CD4-positive, alpha-beta memory T cell (primary cell): Measurements from ENCODE around the gene NPAT. TPM values are rescaled to one million over a fixed set of nuclear protein-coding genes. Genes with fewer than 3 reads are reported as not detected.
A peak's percentile ranks its signal among the peaks of the same experiment; 100 is the strongest.
"Not testable (repeated sequence)": the region's sequence is repeated elsewhere in the genome, so short reads cannot be mapped to it uniquely, and the experiment has no call there.

Experiments used
- CTCF ChIA-PET: fragments of 350-600 bp; sonication (Branson Sonifier 250); formaldehyde crosslinking; loops from one replicate; lab custom pipeline; 2021; ENCODE audit warnings: inconsistent platforms; ENCODE audit not compliant: partially characterized antibody; lab: Charles Lee
- POLR2A ChIA-PET: fragments of 350-600 bp; sonication (Branson Sonifier 250); formaldehyde crosslinking; loops from one replicate; lab custom pipeline; 2021; ENCODE audit not compliant: partially characterized antibody; lab: Charles Lee
- DNase-seq, 5 donors: peaks; one replicate each; pipeline versions ENCODE4 v3.0.0 to v3.0.0-alpha.2; 2020 to 2022; ENCODE audit warnings: mixed read lengths in 1 of 5
- H3K27ac ChIP-seq: one replicate; pipeline ENCODE4 v1.7.0; 2013; ENCODE audit warnings: low read depth, low read length
- H3K27me3 ChIP-seq: 2 replicates; pipeline ENCODE4 v1.7.0; 2013; ENCODE audit warnings: mild to moderate bottlenecking, low read length, moderate library complexity; ENCODE audit not compliant: insufficient read depth
- H3K36me3 ChIP-seq: 2 replicates; pipeline ENCODE4 v1.7.0; 2013; ENCODE audit warnings: mild to moderate bottlenecking, low read length, moderate library complexity; ENCODE audit not compliant: insufficient read depth
- H3K4me1 ChIP-seq: 2 replicates; pipeline ENCODE4 v1.7.0; 2013; ENCODE audit warnings: mild to moderate bottlenecking, low read length, moderate library complexity; ENCODE audit not compliant: insufficient read depth
- H3K4me3 ChIP-seq, 2 donors: one replicate each; pipeline ENCODE4 v1.7.0; 2013; ENCODE audit warnings: low read length in 2 of 2, mild to moderate bottlenecking in 1 of 2
- H3K9me3 ChIP-seq, 2 donors: one replicate each; pipeline ENCODE4 v1.7.0; 2013; ENCODE audit warnings: low read length in 2 of 2, control low read depth in 1 of 2; ENCODE audit not compliant: control insufficient read depth in 1 of 2
- H3K27ac Mint-ChIP-seq, 7 donors: one replicate each; pipeline ENCODE4 v1.8.0; 2020 to 2021; ENCODE audit warnings: mixed read lengths in 7 of 7, mild to moderate bottlenecking in 6 of 7, inconsistent platforms in 3 of 7, moderate library complexity in 3 of 7
- H3K27me3 Mint-ChIP-seq, 2 donors: one replicate each; pipeline ENCODE4 v1.8.0; 2020 to 2021; ENCODE audit warnings: mixed read lengths in 2 of 2
- H3K36me3 Mint-ChIP-seq, 2 donors: one replicate each; pipeline ENCODE4 v1.8.0; 2020 to 2021; ENCODE audit warnings: mixed read lengths in 2 of 2, inconsistent platforms in 1 of 2, mild to moderate bottlenecking in 1 of 2
- H3K4me1 Mint-ChIP-seq, 4 donors: one replicate each; pipeline ENCODE4 v1.8.0; 2020 to 2021; ENCODE audit warnings: mixed read lengths in 4 of 4, mild to moderate bottlenecking in 1 of 4
- H3K4me3 Mint-ChIP-seq, 8 donors: one replicate each; pipeline ENCODE4 v1.8.0; 2020 to 2021; ENCODE audit warnings: mixed read lengths in 8 of 8, mild to moderate bottlenecking in 7 of 8, moderate library complexity in 6 of 8, inconsistent platforms in 3 of 8
- H3K9me3 Mint-ChIP-seq, 8 donors: one replicate each; pipeline ENCODE4 v1.8.0; 2020 to 2021; ENCODE audit warnings: mixed read lengths in 8 of 8, mild to moderate bottlenecking in 5 of 8, inconsistent platforms in 3 of 8, moderate library complexity in 1 of 8
- intact Hi-C: fragments of 100-400 bp; cut with micrococcal nuclease; formaldehyde crosslinking; loops from one replicate; pipeline ENCODE4 v1.15.1; 2023
- polyA plus RNA-seq, 2 donors: library from polyadenylated mRNA; unstranded; fragments of 300-500 nt; fragmentation: Illumina TruSeq; gene quantifications; one replicate each; pipeline ENCODE4 v1.2.3, GENCODE V29; 2021
- total RNA-seq, 2 experiments: library from RNA; stranded (reverse); gene quantifications; one replicate each; pipeline ENCODE4 v1.2.3, GENCODE V29; 2021

The NPAT gene
- total and polyA plus RNA-seq, 4 experiments from 2014 or later: 24.8 to 71.3 (median 50.8) TPM

GRCh38 chr11:108177570-108177969 is 44.9 kb downstream of the NPAT start:
- ChIA-PET POLR2A (no interaction called here), CTCF (no interaction called here)
- H3K36me3 ChIP-seq: peaks cover 16% of the 10 kb centered on the region
- no peak for DNase-seq
- no peaks in the 10 kb centered on the region for H3K27me3 Mint-ChIP-seq
- peaks cover 8 to 22% (median 10%) of the 10 kb centered on the region in 4 donors for H3K4me1 Mint-ChIP-seq
- H3K27ac Mint-ChIP-seq: peak overlapping the region in 2 of 7 donors; percentile 8 to 26
- H3K27ac ChIP-seq: no peak overlapping the region
- H3K27me3 ChIP-seq: no peaks in the 10 kb centered on the region
- H3K4me1 ChIP-seq: no peaks in the 10 kb centered on the region
- no peak overlapping the region for H3K4me3 ChIP-seq
- no peaks in the 10 kb centered on the region for H3K9me3 Mint-ChIP-seq
- no peak overlapping the region for H3K4me3 Mint-ChIP-seq
- H3K36me3 Mint-ChIP-seq: peaks cover 53 to 77% of the 10 kb centered on the region in 2 donors
- intact Hi-C loops: no loop called here
- no peaks in the 10 kb centered on the region for H3K9me3 ChIP-seq

GRCh38 chr11:108170184-108170583 is 52.3 kb downstream of the NPAT start:
- peaks cover 35% of the 10 kb centered on the region for H3K36me3 ChIP-seq
- H3K36me3 Mint-ChIP-seq: peaks cover 53 to 82% of the 10 kb centered on the region in 2 donors
- peak overlapping the region; percentile 0 for H3K27ac ChIP-seq
- peak overlapping the region; percentile 15 to 90 (median 75) for H3K27ac Mint-ChIP-seq
- H3K27me3 ChIP-seq: no peaks in the 10 kb centered on the region
- H3K4me1 ChIP-seq: peaks cover 14% of the 10 kb centered on the region
- POLR2A ChIA-PET: interaction anchor here (1.2 kb wide), 1 partner anchor 30 kb away, joined by 3 read pairs; no protein-coding TSS in a partner anchor
- H3K9me3 Mint-ChIP-seq: peaks cover 0 to 2% (median 0%) of the 10 kb centered on the region in 8 donors
- H3K27me3 Mint-ChIP-seq: no peaks in the 10 kb centered on the region
- H3K9me3 ChIP-seq: no peaks in the 10 kb centered on the region
- intact Hi-C loops: no loop called here
- CTCF ChIA-PET: no interaction called here
- DNase-seq: no peak
- H3K4me3 ChIP-seq: no peak overlapping the region
- H3K4me1 Mint-ChIP-seq: peaks cover 11 to 42% (median 30%) of the 10 kb centered on the region in 4 donors
- H3K4me3 Mint-ChIP-seq: peak overlapping the region; percentile 7 to 86 (median 50)

DNA sequence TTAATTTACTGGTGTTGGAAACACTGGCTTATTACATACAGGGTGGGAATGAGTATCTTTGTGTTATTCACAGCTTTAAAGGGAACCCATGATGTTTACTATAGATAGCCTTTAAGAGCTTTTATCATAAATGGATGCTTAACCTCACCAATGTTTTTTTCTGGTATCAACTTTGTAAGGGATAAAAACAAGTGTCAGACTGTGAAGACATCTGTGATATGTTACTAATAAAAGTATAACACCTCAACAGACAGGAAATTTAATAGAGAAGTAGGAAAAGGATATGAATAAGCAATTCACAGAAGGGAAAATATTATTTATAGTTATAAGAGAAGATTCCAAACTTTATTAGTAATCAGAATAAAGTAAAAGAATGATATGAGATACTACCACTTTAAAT is 54.8 kb downstream of the NPAT start:
- peaks cover 11 to 41% (median 26%) of the 10 kb centered on the region in 4 donors for H3K4me1 Mint-ChIP-seq
- ChIA-PET CTCF (no interaction called here), POLR2A (no interaction called here)
- intact Hi-C loops: no loop called here
- peaks cover 0 to 2% (median 0%) of the 10 kb centered on the region in 8 donors for H3K9me3 Mint-ChIP-seq
- peak overlapping the region in 5 of 7 donors; percentile 21 to 75 (median 58) for H3K27ac Mint-ChIP-seq
- no peaks in the 10 kb centered on the region for H3K27me3 Mint-ChIP-seq
- Histone ChIP-seq H3K4me3 (no peak overlapping the region), H3K27ac (no peak overlapping the region), H3K4me1 (peaks cover 14% of the 10 kb centered on the region), H3K36me3 (peaks cover 48% of the 10 kb centered on the region), H3K27me3 (no peaks in the 10 kb centered on the region), H3K9me3 (no peaks in the 10 kb centered on the region)
- H3K36me3 Mint-ChIP-seq: peaks cover 46 to 61% of the 10 kb centered on the region in 2 donors
- no peak for DNase-seq
- no peak overlapping the region for H3K4me3 Mint-ChIP-seq

DNA sequence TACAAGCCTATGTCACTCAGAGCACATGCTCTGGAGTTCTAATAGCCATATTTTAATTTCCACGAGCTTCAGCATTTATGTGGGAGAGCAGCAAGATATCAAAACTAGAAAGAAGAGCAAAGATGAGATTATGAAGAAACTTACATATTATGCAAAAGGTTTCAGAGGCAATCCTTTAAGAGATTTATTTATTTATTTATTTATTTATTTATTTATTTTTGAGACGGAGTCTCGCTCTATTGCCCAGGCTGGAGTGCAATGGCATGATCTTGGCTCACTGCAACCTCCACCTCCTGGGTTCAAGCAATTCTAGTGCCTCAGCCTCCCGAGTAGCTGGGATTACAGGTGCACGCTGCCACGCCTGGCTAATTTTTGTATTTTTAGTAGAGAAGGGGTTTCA is 59.6 kb downstream of the NPAT start:
- H3K4me1 Mint-ChIP-seq: peaks cover 8 to 14% (median 12%) of the 10 kb centered on the region in 4 donors
- DNase-seq, H3K4me1 ChIP-seq, intact Hi-C loops, H3K27me3 ChIP-seq, POLR2A ChIA-PET, CTCF ChIA-PET, H3K27ac ChIP-seq, H3K27ac Mint-ChIP-seq, H3K4me3 Mint-ChIP-seq, H3K4me3 ChIP-seq, H3K9me3 Mint-ChIP-seq, H3K27me3 Mint-ChIP-seq, H3K9me3 ChIP-seq: not testable (repeated sequence)
- H3K36me3 Mint-ChIP-seq: peaks cover 36 to 48% of the 10 kb centered on the region in 2 donors
- peaks cover 66% of the 10 kb centered on the region for H3K36me3 ChIP-seq

DNA sequence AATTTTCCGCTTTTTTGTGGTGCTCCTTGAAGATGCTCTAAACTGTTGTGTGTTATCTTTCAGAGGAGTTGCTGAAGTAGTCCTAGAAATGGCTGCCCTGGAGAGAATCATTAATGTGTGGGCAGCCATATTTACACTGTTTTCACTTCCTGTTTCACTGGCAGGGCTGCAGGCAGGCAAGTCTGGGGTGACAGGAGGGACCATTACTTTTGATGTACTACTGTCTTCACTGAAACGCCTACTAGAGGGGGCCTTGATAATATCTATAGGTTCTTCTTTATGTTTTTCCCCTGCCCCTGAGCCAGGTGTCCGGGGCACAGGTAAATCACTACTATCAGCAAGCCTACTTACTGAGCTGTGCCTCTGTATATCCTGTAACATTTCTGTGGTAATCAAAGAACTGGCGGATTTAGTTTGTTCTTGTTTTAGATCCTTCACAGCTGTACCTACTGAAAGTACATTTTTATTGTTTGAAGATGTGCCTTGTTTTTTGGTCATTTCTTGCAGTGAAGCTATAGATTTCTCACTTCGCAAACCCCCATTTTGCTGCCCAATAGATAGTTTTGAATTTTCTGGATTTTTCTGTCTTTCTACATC is 61.4 kb downstream of the NPAT start:
- peaks cover 32 to 34% of the 10 kb centered on the region in 2 donors for H3K36me3 Mint-ChIP-seq
- peaks cover 0 to 2% (median 0%) of the 10 kb centered on the region in 8 donors for H3K9me3 Mint-ChIP-seq
- no peaks in the 10 kb centered on the region for H3K27me3 ChIP-seq
- POLR2A ChIA-PET: no interaction called here
- H3K36me3 ChIP-seq: peaks cover 53% of the 10 kb centered on the region
- intact Hi-C loops: no loop called here
- no peaks in the 10 kb centered on the region for H3K9me3 ChIP-seq
- CTCF ChIA-PET: interaction anchor here (0.6 kb wide), 1 partner anchor 9 kb away, joined by 3 read pairs; no protein-coding TSS in a partner anchor
- H3K4me1 Mint-ChIP-seq: peaks cover 8 to 14% (median 12%) of the 10 kb centered on the region in 4 donors
- H3K27me3 Mint-ChIP-seq: no peaks in the 10 kb centered on the region
- peaks cover 8% of the 10 kb centered on the region for H3K4me1 ChIP-seq
- no peak overlapping the region for H3K4me3 Mint-ChIP-seq
- peak overlapping the region; percentile 63 to 91 (median 83) for H3K27ac Mint-ChIP-seq
- no peak overlapping the region for H3K27ac ChIP-seq
- peak in 2 of 5 donors; percentile 8 to 17 for DNase-seq
- no peak overlapping the region for H3K4me3 ChIP-seq

GRCh38 chr11:108154591-108154990 is 67.8 kb downstream of the NPAT start:
- Mint-ChIP-seq H3K9me3 (no peaks in the 10 kb centered on the region), H3K27me3 (no peaks in the 10 kb centered on the region), H3K4me1 (peaks cover 0 to 4% (median 1%) of the 10 kb centered on the region in 4 donors), H3K27ac (no peak overlapping the region), H3K4me3 (no peak overlapping the region), H3K36me3 (peaks cover 30 to 74% of the 10 kb centered on the region in 2 donors)
- Histone ChIP-seq H3K9me3 (no peaks in the 10 kb centered on the region), H3K4me1 (no peaks in the 10 kb centered on the region), H3K27ac (no peak overlapping the region), H3K36me3 (peaks cover 28% of the 10 kb centered on the region), H3K27me3 (no peaks in the 10 kb centered on the region), H3K4me3 (no peak overlapping the region)
- no peak for DNase-seq
- intact Hi-C loops: no loop called here
- ChIA-PET CTCF (interaction anchor here (1.0 kb wide), 1 partner anchor 17 kb away, joined by 3 read pairs; no protein-coding TSS in a partner anchor), POLR2A (no interaction called here)

DNA sequence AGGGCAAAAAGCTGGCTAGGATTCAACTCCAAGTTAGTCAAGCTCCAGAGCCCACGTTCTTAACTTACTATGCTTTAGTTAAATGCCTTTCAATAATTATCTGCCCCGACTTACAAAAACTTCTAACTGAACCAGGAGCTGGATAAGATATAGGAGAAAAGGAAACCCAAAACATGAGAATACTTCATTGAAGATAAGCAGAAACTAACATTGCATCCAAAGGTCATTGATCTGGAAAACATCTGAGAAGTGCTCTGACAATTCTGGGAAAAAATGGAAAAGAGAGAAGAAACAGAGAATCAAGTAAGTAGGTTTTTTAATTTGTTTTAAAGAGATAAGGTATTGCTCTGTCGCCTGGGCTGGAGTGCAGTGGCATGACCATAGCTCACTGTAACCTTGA is 73.9 kb downstream of the NPAT start:
- no peaks in the 10 kb centered on the region for H3K27me3 ChIP-seq
- H3K9me3 Mint-ChIP-seq: no peaks in the 10 kb centered on the region
- POLR2A ChIA-PET: no interaction called here
- H3K27ac Mint-ChIP-seq: peak overlapping the region in 3 of 7 donors; percentile 15 to 53 (median 43)
- no peaks in the 10 kb centered on the region for H3K9me3 ChIP-seq
- H3K36me3 ChIP-seq: peaks cover 30% of the 10 kb centered on the region
- intact Hi-C loops: no loop called here
- H3K4me1 Mint-ChIP-seq: peaks cover 4 to 11% (median 10%) of the 10 kb centered on the region in 4 donors
- CTCF ChIA-PET: no interaction called here
- H3K27me3 Mint-ChIP-seq: no peaks in the 10 kb centered on the region
- H3K4me3 ChIP-seq: no peak overlapping the region
- DNase-seq: no peak
- H3K4me3 Mint-ChIP-seq: no peak overlapping the region
- no peaks in the 10 kb centered on the region for H3K4me1 ChIP-seq
- no peak overlapping the region for H3K27ac ChIP-seq
- H3K36me3 Mint-ChIP-seq: peaks cover 65 to 79% of the 10 kb centered on the region in 2 donors
